Keratinocyte (primary cell): Measurements from ENCODE around the gene DAB1. TPM values are rescaled to one million over a fixed set of nuclear protein-coding genes. Genes with fewer than 3 reads are reported as not detected.

ENCODE experiments used
- DNase-seq: peaks from one replicate; pipeline ENCODE4 v3.0.0-alpha.2; 2011; ENCODE audit warnings: low read depth, missing footprints, low spot score
- FAIRE-seq: peaks from 2 replicates; lab custom pipeline; 2011; peaks lifted over from hg19 to GRCh38; lab: Jason Lieb, UNC
- H2AFZ ChIP-seq: 2 replicates; pipeline ENCODE4 v1.6.0; 2012; ENCODE audit warnings: low read length, control low read depth, inconsistent platforms; ENCODE audit not compliant: control insufficient read depth
- H3K27ac ChIP-seq: 2 replicates; pipeline ENCODE4 v1.5.1; 2011; ENCODE audit warnings: low read length; ENCODE audit not compliant: control insufficient read depth, insufficient read depth
- H3K27me3 ChIP-seq: 3 replicates; pipeline ENCODE4 v1.6.0; 2011; ENCODE audit warnings: low read length; ENCODE audit not compliant: control insufficient read depth, insufficient read depth; ENCODE audit errors: extremely low read depth
- H3K36me3 ChIP-seq, 2 experiments: 2 replicates in 1 of 2; 3 replicates in 1 of 2; pipeline ENCODE4 v1.5.1; 2011; ENCODE audit warnings: low read length in 2 of 2, mild to moderate bottlenecking in 1 of 2; ENCODE audit not compliant: control insufficient read depth in 2 of 2, insufficient read depth in 2 of 2; ENCODE audit errors: extremely low read depth in 1 of 2
- H3K4me1 ChIP-seq: 3 replicates; pipeline ENCODE4 v1.5.1; 2011; ENCODE audit warnings: low read length; ENCODE audit not compliant: control insufficient read depth, insufficient read depth; ENCODE audit errors: extremely low read depth
- H3K4me2 ChIP-seq: 3 replicates; pipeline ENCODE4 v1.6.0; 2011; ENCODE audit warnings: low read depth, low read length; ENCODE audit not compliant: control insufficient read depth, insufficient read depth; ENCODE audit errors: extremely low read depth
- H3K4me3 ChIP-seq, 3 experiments: fragments of 200-600 bp in 1 of 3; sonication (generic) in 1 of 3; 2 replicates in 2 of 3; 3 replicates in 1 of 3; pipeline ENCODE4 v1.5.1; 2011 to 2016; ENCODE audit warnings: low read length in 3 of 3, mild to moderate bottlenecking in 3 of 3, control low read depth in 2 of 3, inconsistent platforms in 1 of 3, low read depth in 1 of 3, mixed read lengths in 1 of 3, mixed run types in 1 of 3, moderate library complexity in 1 of 3; ENCODE audit not compliant: control insufficient read depth in 2 of 3, insufficient read depth in 2 of 3; ENCODE audit errors: extremely low read depth in 1 of 3
- H3K79me2 ChIP-seq: 2 replicates; pipeline ENCODE4 v1.6.0; 2012; ENCODE audit warnings: low read length; ENCODE audit not compliant: control insufficient read depth, insufficient read depth
- H3K9ac ChIP-seq: 3 replicates; pipeline ENCODE4 v1.6.0; 2011; ENCODE audit warnings: low read length; ENCODE audit not compliant: control insufficient read depth, insufficient read depth; ENCODE audit errors: extremely low read depth
- H3K9me1 ChIP-seq: 3 replicates; pipeline ENCODE4 v1.6.0; 2011; ENCODE audit warnings: low read length; ENCODE audit not compliant: control insufficient read depth, insufficient read depth; ENCODE audit errors: extremely low read depth
- H3K9me3 ChIP-seq: 2 replicates; pipeline ENCODE4 v1.5.1; 2012; ENCODE audit warnings: low read depth, low read length; ENCODE audit not compliant: control insufficient read depth
- H4K20me1 ChIP-seq: 3 replicates; pipeline ENCODE4 v1.6.0; 2011; ENCODE audit warnings: low read length; ENCODE audit not compliant: control insufficient read depth, insufficient read depth; ENCODE audit errors: extremely low read depth
- EZH2 ChIP-seq: IDR thresholded peaks from one replicate; pipeline ENCODE4 v1.6.1; 2012; ENCODE audit warnings: inconsistent platforms, mild to moderate bottlenecking, low read length, moderate library complexity
- dilution Hi-C: fragments of 300-500 bp; cut with MboI; formaldehyde crosslinking; loops from one replicate; pipeline ENCODE4 v1.7.0; 2020; ENCODE audit warnings: low sequenced_read_pairs; ENCODE audit not compliant: extremely low pct_ligation_motif_present
- polyA plus RNA-seq, 5 experiments: library from polyadenylated mRNA; depleted of rRNA in 3 of 5; stranded (reverse) in 3 of 5; stranded (forward) in 1 of 5; unstranded in 1 of 5; fragments of >200 nt; gene quantifications; 1 replicate in 1 of 5; 2 replicates in 3 of 5; 3 replicates in 1 of 5; pipeline versions ENCODE4 v1.2.1 to v1.2.3, GENCODE V29; 2011 to 2012; ENCODE audit warnings: missing spikeins in 2 of 5, low read depth in 1 of 5, low replicate concordance in 1 of 5
- TF ChIP-seq, protein P1 (sequence below), 3 experiments: IDR thresholded peaks in 1 of 3; conservative IDR thresholded peaks in 1 of 3; optimal IDR thresholded peaks in 1 of 3; 2 replicates in 2 of 3; 3 replicates in 1 of 3; pipeline versions ENCODE3 to v1.5.1; 2011; ENCODE audit warnings: low read length in 3 of 3, mild to moderate bottlenecking in 3 of 3, moderate library complexity in 2 of 3, control low read depth in 1 of 3, inconsistent platforms in 1 of 3; ENCODE audit not compliant: insufficient read depth in 2 of 3; ENCODE audit errors: extremely low read depth in 1 of 3

DAB1 gene
- polyA plus RNA-seq, 1 donor (not counting 4 experiments of a cell fraction or from before 2014, with no cell fraction given) = 0.01 TPM

- no peaks in the 10 kb centered on the region for H3K9me3 ChIP-seq
- no peaks in the 10 kb centered on the region for H3K9me1 ChIP-seq
- H3K4me2 ChIP-seq = no peak overlapping the region
- FAIRE-seq (no peak), DNase-seq (no peak)
- H3K9ac ChIP-seq = no peak overlapping the region
- H4K20me1 ChIP-seq = no peaks in the 10 kb centered on the region
- H2AFZ ChIP-seq = no peak overlapping the region
- H3K4me3 ChIP-seq = no peak overlapping the region
- TF ChIP-seq, protein P1, sequence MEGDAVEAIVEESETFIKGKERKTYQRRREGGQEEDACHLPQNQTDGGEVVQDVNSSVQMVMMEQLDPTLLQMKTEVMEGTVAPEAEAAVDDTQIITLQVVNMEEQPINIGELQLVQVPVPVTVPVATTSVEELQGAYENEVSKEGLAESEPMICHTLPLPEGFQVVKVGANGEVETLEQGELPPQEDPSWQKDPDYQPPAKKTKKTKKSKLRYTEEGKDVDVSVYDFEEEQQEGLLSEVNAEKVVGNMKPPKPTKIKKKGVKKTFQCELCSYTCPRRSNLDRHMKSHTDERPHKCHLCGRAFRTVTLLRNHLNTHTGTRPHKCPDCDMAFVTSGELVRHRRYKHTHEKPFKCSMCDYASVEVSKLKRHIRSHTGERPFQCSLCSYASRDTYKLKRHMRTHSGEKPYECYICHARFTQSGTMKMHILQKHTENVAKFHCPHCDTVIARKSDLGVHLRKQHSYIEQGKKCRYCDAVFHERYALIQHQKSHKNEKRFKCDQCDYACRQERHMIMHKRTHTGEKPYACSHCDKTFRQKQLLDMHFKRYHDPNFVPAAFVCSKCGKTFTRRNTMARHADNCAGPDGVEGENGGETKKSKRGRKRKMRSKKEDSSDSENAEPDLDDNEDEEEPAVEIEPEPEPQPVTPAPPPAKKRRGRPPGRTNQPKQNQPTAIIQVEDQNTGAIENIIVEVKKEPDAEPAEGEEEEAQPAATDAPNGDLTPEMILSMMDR (optimal IDR thresholded peaks at IDR 0.05 in 1 of 3, IDR thresholded peaks at IDR 0.05 in 1 of 3, conservative IDR thresholded peaks at IDR 0.05 in 1 of 3; ENCODE audit: extremely low read depth in 1 of 3, insufficient read depth in 2 of 3, low read length in 3 of 3) = no peak
- TF ChIP-seq EZH2 = no peak
- no peaks in the 10 kb centered on the region for H3K36me3 ChIP-seq
- dilution Hi-C loops = no loop called here
- peaks cover 5% of the 10 kb centered on the region for H3K27me3 ChIP-seq
- no peaks in the 10 kb centered on the region for H3K4me1 ChIP-seq
- no peaks in the 10 kb centered on the region for H3K79me2 ChIP-seq
- no peak overlapping the region for H3K27ac ChIP-seq
These were observed 261.1 kb downstream of the DAB1 start for GRCh38 chr1:57162607-57163261.

DNA sequence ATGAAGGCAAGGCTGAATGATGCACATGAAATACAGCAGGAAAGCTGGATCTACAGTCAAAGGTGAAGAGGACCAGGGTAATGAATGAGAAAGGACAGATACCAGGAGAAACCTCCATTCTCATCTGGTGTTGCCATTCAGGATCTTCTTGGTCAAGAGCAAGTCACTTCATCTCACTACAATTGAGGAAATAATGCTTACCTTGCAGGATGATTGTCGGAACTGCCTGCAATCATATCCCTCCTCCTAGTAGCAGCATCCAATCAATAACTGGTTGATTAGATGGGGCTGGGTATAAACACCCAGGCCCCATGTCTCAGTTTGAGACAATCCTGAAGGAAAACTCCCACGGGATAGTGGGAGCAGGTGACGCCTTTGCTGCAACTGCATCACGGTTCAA lies 263.3 kb downstream of the DAB1 start:
- Histone ChIP-seq H3K79me2 (no peaks in the 10 kb centered on the region), H3K4me2 (no peak overlapping the region), H4K20me1 (no peaks in the 10 kb centered on the region), H2AFZ (no peak overlapping the region), H3K4me1 (no peaks in the 10 kb centered on the region), H3K27me3 (peaks cover 5% of the 10 kb centered on the region), H3K36me3 (no peaks in the 10 kb centered on the region), H3K9me3 (no peaks in the 10 kb centered on the region), H3K27ac (no peak overlapping the region), H3K9ac (no peak overlapping the region), H3K9me1 (no peaks in the 10 kb centered on the region), H3K4me3 (no peak overlapping the region)
- FAIRE-seq = no peak
- TF ChIP-seq, protein P1 (optimal IDR thresholded peaks at IDR 0.05 in 1 of 3, IDR thresholded peaks at IDR 0.05 in 1 of 3, conservative IDR thresholded peaks at IDR 0.05 in 1 of 3; ENCODE audit: extremely low read depth in 1 of 3, insufficient read depth in 2 of 3, low read length in 3 of 3) = no peak
- TF ChIP-seq EZH2 = no peak
- dilution Hi-C loops = no loop called here
- no peak for DNase-seq
